GM10248 (cell line): ENCODE results near the gene ASGR1.

ENCODE experiments used
- CTCF ChIA-PET: fragments of 300-600 bp; sonication (Branson Sonifier 250); formaldehyde crosslinking; extraction: SDS; loops from one replicate; lab custom pipeline; 2021; ENCODE audit warnings: antibody characterized with exemption; lab: Yijun Ruan, JAX
- POLR2A ChIA-PET: fragments of 350-650 bp; sonication (Branson Sonifier 250); formaldehyde crosslinking; extraction: SDS; loops from one replicate; lab custom pipeline; 2020; ENCODE audit warnings: antibody characterized with exemption; lab: Yijun Ruan, JAX
- DNase-seq: peaks from one replicate; pipeline ENCODE4 v3.0.0; 2012; ENCODE audit errors: extremely low spot score
- TF ChIP-seq, protein P1 (sequence below): IDR thresholded peaks from 2 replicates; pipeline ENCODE4 v1.5.1; 2012; ENCODE audit warnings: mild to moderate bottlenecking, low read depth; ENCODE audit errors: extremely low read depth, missing control alignments, control extremely low read depth

The ASGR1 gene

GRCh38 chr17:7211491-7212273 is 32.5 kb upstream of the ASGR1 start:
- TF ChIP-seq, protein P1, sequence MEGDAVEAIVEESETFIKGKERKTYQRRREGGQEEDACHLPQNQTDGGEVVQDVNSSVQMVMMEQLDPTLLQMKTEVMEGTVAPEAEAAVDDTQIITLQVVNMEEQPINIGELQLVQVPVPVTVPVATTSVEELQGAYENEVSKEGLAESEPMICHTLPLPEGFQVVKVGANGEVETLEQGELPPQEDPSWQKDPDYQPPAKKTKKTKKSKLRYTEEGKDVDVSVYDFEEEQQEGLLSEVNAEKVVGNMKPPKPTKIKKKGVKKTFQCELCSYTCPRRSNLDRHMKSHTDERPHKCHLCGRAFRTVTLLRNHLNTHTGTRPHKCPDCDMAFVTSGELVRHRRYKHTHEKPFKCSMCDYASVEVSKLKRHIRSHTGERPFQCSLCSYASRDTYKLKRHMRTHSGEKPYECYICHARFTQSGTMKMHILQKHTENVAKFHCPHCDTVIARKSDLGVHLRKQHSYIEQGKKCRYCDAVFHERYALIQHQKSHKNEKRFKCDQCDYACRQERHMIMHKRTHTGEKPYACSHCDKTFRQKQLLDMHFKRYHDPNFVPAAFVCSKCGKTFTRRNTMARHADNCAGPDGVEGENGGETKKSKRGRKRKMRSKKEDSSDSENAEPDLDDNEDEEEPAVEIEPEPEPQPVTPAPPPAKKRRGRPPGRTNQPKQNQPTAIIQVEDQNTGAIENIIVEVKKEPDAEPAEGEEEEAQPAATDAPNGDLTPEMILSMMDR, result no peak
- DNase-seq, result no peak
- CTCF ChIA-PET, result no interaction called here
- POLR2A ChIA-PET, result no interaction called here

DNA sequence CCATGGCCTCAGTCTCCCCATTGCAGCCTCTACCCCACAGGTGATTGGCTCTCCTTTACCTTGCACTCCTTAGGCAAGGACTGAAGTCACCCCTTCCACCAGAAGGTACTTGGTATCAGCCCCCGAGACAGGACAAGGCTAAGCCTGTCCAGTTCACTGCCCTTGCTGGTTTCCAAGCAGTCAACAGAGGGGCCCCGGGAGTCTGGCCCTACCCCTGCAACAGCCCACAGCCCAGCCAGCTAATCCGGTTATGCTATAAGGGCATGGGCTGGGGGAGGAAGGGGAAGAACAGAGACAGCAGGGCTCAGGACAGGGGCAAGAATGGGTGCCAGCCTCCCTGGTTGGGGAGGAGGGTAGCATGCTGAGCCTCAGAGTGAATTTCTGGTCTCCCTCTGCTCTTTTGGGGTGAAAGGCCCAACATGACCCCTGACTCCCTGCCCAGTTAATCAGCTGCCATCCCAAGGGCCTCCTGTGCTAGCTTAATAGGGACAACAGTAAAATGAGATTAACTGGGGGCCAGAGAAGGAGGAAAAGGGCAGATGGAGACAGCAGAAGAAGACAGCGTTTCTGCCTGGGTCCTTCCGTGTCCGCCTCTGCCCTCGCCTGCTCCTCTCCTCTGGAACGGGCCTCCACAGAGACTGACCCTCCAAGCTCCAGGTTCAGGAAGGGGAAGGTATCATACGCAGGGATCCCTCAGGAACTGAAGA is 29.7 kb upstream of the ASGR1 start:
- ChIA-PET CTCF (interaction anchor here (2.2 kb wide), 1 partner anchor 11 kb away, joined by 6 read pairs; the partner anchor contains the start of genes ACADVL and DLG4), POLR2A (no interaction called here)
- no peak for DNase-seq
- TF ChIP-seq, protein P1, result no peak

- POLR2A ChIA-PET, result no interaction called here
- no peak for DNase-seq
- CTCF ChIA-PET, result interaction anchor here (2.2 kb wide), 1 partner anchor 12 kb away, joined by 6 read pairs; the partner anchor contains the start of genes ACADVL and DLG4
- TF ChIP-seq, protein P1, result no peak
Observed at GRCh38 chr17:7208027-7208571, 28.9 kb upstream of the ASGR1 start.

- DNase-seq, result no peak
- TF ChIP-seq, protein P1, result no peak
- POLR2A ChIA-PET, result no interaction called here
- CTCF ChIA-PET, result interaction anchor here (2.2 kb wide), 1 partner anchor 13 kb away, joined by 6 read pairs; the partner anchor contains the start of genes ACADVL and DLG4
Observed at GRCh38 chr17:7207120-7208001, 28.2 kb upstream of the ASGR1 start.

DNA sequence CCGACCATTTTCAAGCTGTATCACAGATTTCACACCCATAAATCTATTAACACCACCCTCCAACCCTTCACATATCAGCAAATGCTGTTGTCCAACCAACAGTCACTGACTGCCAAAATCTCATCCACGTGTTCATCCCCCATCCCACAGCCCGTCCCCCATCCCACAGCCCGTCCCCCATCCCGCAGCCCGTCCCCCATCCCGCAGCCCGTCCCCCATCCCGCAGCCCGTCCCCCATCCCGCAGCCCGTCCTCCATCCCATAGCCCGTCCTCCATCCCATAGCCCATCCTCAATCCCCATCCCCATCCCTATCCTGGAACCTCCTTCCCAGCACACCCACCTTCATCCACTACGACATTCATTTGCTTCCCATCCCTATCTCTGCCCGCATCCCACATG is 26.4 kb upstream of the ASGR1 start:
- DNase-seq, result no peak
- TF ChIP-seq, protein P1, result no peak
- ChIA-PET POLR2A (no interaction called here), CTCF (no interaction called here)
